SW 1271 (cell line): ENCODE measurements around the gene ADAMTS2.

Experiments
- DNase-seq, 2 experiments: peaks; one replicate each; lab custom pipeline; 2025; lab: John Stamatoyannopoulos, UW

Gene ADAMTS2

GRCh38 chr5:179371681-179372680, 26.7 kb upstream of the ADAMTS2 start:
- no peak for DNase-seq

- DNase-seq = no peak
These were observed 25.9 kb upstream of the ADAMTS2 start for GRCh38 chr5:179371121-179371510.

- DNase-seq = no peak
These were observed 25.3 kb upstream of the ADAMTS2 start for GRCh38 chr5:179370490-179371120.

GRCh38 chr5:179369530-179369884, 24.2 kb upstream of the ADAMTS2 start:
- no peak for DNase-seq

GRCh38 chr5:179368806-179369529, 23.7 kb upstream of the ADAMTS2 start:
- DNase-seq = no peak

- DNase-seq = no peak
These were observed 23.0 kb upstream of the ADAMTS2 start for GRCh38 chr5:179368126-179368805.

- DNase-seq = no peak
These were observed 22.2 kb upstream of the ADAMTS2 start for GRCh38 chr5:179367491-179367890.

- DNase-seq = no peak
These were observed 17.1 kb upstream of the ADAMTS2 start for GRCh38 chr5:179362355-179362754.

GRCh38 chr5:179361037-179361603, 15.9 kb upstream of the ADAMTS2 start:
- DNase-seq = no peak

GRCh38 chr5:179357031-179357430, 11.8 kb upstream of the ADAMTS2 start:
- DNase-seq = no peak

GRCh38 chr5:179355976-179356974, 11.0 kb upstream of the ADAMTS2 start:
- no peak for DNase-seq

- DNase-seq = no peak
These were observed 9.1 kb upstream of the ADAMTS2 start for GRCh38 chr5:179354305-179354882.

- no peak for DNase-seq
These were observed 3.6 kb upstream of the ADAMTS2 start for GRCh38 chr5:179348843-179349242.

GRCh38 chr5:179348011-179348530, 2.8 kb upstream of the ADAMTS2 start:
- DNase-seq = no peak

GRCh38 chr5:179347581-179347980, 2.3 kb upstream of the ADAMTS2 start:
- no peak for DNase-seq

- DNase-seq = no peak
These were observed 1.6 kb upstream of the ADAMTS2 start for GRCh38 chr5:179346875-179347274.

- no peak for DNase-seq
These were observed 1.1 kb upstream of the ADAMTS2 start for GRCh38 chr5:179346401-179346800.

- DNase-seq = no peak
These were observed 153 bp downstream of the ADAMTS2 start for GRCh38 chr5:179345183-179345432.

GRCh38 chr5:179344431-179345182, 654 bp downstream of the ADAMTS2 start:
- no peak for DNase-seq
